Measurements from ENCODE around the gene CAVIN1.
"Not testable (repeated sequence)": the region's sequence is repeated elsewhere in the genome, so short reads cannot be mapped to it uniquely, and the experiment has no call there.

The CAVIN1 gene

GRCh38 chr17:42392692-42393415 lies 30.2 kb downstream of the CAVIN1 start:
- no peak for TF ChIP-seq CTCF (IDR thresholded peaks at IDR 0.05; ENCODE audit: low read depth, low read length, missing control alignments)
- H3K4me3 ChIP-seq (replicated peaks; ENCODE audit: low read depth, low read length) = no peak overlapping the region
- DNase-seq (ENCODE audit: extremely low read depth, low read depth) = no peak

- not testable (repeated sequence) for DNase-seq (ENCODE audit: extremely low read depth, low read depth); H3K4me3 ChIP-seq (replicated peaks; ENCODE audit: low read depth, low read length)
Measured at GRCh38 chr17:42391439-42391838, 31.6 kb downstream of the CAVIN1 start.

- DNase-seq (ENCODE audit: extremely low read depth, low read depth) = no peak
- H3K4me3 ChIP-seq (replicated peaks; ENCODE audit: low read depth, low read length) = no peak overlapping the region
- no peak for TF ChIP-seq CTCF (IDR thresholded peaks at IDR 0.05; ENCODE audit: low read depth, low read length, missing control alignments)
Measured at GRCh38 chr17:42389899-42390298, 33.2 kb downstream of the CAVIN1 start.

- TF ChIP-seq CTCF (IDR thresholded peaks at IDR 0.05; ENCODE audit: low read depth, low read length, missing control alignments) = no peak
- DNase-seq (ENCODE audit: extremely low read depth, low read depth) = no peak
- H3K4me3 ChIP-seq (replicated peaks; ENCODE audit: low read depth, low read length) = peak overlapping the region; percentile 92
Measured at GRCh38 chr17:42389135-42389417, 34.0 kb downstream of the CAVIN1 start.

GRCh38 chr17:42388381-42389134 lies 34.5 kb downstream of the CAVIN1 start, which contains the start of gene STAT3:
STAT3 (minus strand) TSS chr17:42388442; CDS start chr17:42348516, 39,926 bp downstream.
- TF ChIP-seq CTCF (IDR thresholded peaks at IDR 0.05; ENCODE audit: low read depth, low read length, missing control alignments) = no peak
- peak; percentile 99 for DNase-seq (ENCODE audit: extremely low read depth, low read depth)
- H3K4me3 ChIP-seq (replicated peaks; ENCODE audit: low read depth, low read length) = peak within 1 kb of the TSS; percentile 92

- TF ChIP-seq CTCF (IDR thresholded peaks at IDR 0.05; ENCODE audit: low read depth, low read length, missing control alignments) = no peak
- peak overlapping the region; percentile 92 for H3K4me3 ChIP-seq (replicated peaks; ENCODE audit: low read depth, low read length)
- DNase-seq (ENCODE audit: extremely low read depth, low read depth) = no peak
Measured at GRCh38 chr17:42387661-42388380, 35.2 kb downstream of the CAVIN1 start.

Measured in HFF-Myc (cell line).